ENCODE results near the gene KRT9.
"Not testable (repeated sequence)": the region's sequence is repeated elsewhere in the genome, so short reads cannot be mapped to it uniquely, and the experiment has no call there.

KRT9 gene

GRCh38 chr17:41544491-41544892 is 27.4 kb downstream of the KRT9 start:
- peak; percentile 64 for DNase-seq

- not testable (repeated sequence) for DNase-seq
Observed at GRCh38 chr17:41542786-41543185, 29.1 kb downstream of the KRT9 start.

GRCh38 chr17:41542357-41542756 is 29.5 kb downstream of the KRT9 start:
- DNase-seq = no peak

GRCh38 chr17:41540921-41541625 is 30.8 kb downstream of the KRT9 start:
- DNase-seq = peak; percentile 60

- peak; percentile 75 for DNase-seq
Observed at GRCh38 chr17:41539979-41540701, 31.7 kb downstream of the KRT9 start.

GRCh38 chr17:41539071-41539492 is 32.8 kb downstream of the KRT9 start:
- peak; percentile 87 for DNase-seq

GRCh38 chr17:41538565-41538991 is 33.3 kb downstream of the KRT9 start:
- DNase-seq = peak; percentile 89

- no peak for DNase-seq
Observed at GRCh38 chr17:41537990-41538389, 33.9 kb downstream of the KRT9 start.

GRCh38 chr17:41537614-41537954 is 34.3 kb downstream of the KRT9 start:
- DNase-seq = peak; percentile 89

- DNase-seq = peak; percentile 66
Observed at GRCh38 chr17:41536741-41537613, 34.9 kb downstream of the KRT9 start.

- DNase-seq = peak; percentile 99
Observed at GRCh38 chr17:41535764-41536481, 35.9 kb downstream of the KRT9 start.

- DNase-seq = no peak
Observed at GRCh38 chr17:41534899-41535546, 36.8 kb downstream of the KRT9 start.

- no peak for DNase-seq
Observed at GRCh38 chr17:41533613-41534012, 38.2 kb downstream of the KRT9 start.

- DNase-seq = no peak
Observed at GRCh38 chr17:41532947-41533570, 38.8 kb downstream of the KRT9 start.

- DNase-seq = no peak
Observed at GRCh38 chr17:41531993-41532392, 39.9 kb downstream of the KRT9 start.

- peak; percentile 99 for DNase-seq
Observed at GRCh38 chr17:41530062-41531048, 41.5 kb downstream of the KRT9 start.

- DNase-seq = no peak
Observed at GRCh38 chr17:41529491-41529915, 42.4 kb downstream of the KRT9 start.

- no peak for DNase-seq
Observed at GRCh38 chr17:41528959-41529353, 42.9 kb downstream of the KRT9 start.

GRCh38 chr17:41527063-41528023 is 44.5 kb downstream of the KRT9 start:
- DNase-seq = no peak

Data from islet precursor cell (in vitro differentiated cells).